H1 (cell line): Measurements from ENCODE around the gene RAB40C. TPM values are rescaled to one million over a fixed set of nuclear protein-coding genes. Genes with fewer than 3 reads are reported as not detected.

Source experiments
- CTCF ChIA-PET: fragments of 300-600 bp; sonication (Branson Sonifier 250); formaldehyde crosslinking; loops from one replicate; lab custom pipeline; 2021; ENCODE audit not compliant: partially characterized antibody; lab: Charles Lee
- POLR2A ChIA-PET: fragments of 300-600 bp; sonication (Branson Sonifier 250); formaldehyde crosslinking; loops from one replicate; lab custom pipeline; 2021; ENCODE audit warnings: inconsistent platforms; ENCODE audit not compliant: partially characterized antibody; lab: Charles Lee
- DNase-seq, 2 experiments: peaks; one replicate each; pipeline versions ENCODE4 v3.0.0 to v3.0.0-alpha.2; 2010 to 2022; ENCODE audit warnings: low spot score in 2 of 2, low read depth in 1 of 2, mixed read lengths in 1 of 2
- FAIRE-seq: peaks from 2 replicates; lab custom pipeline; 2011; peaks lifted over from hg19 to GRCh38; lab: Jason Lieb, UNC
- H2AFZ ChIP-seq: 2 replicates; pipeline ENCODE4 v1.8.1; 2012; ENCODE audit warnings: low read length, inconsistent platforms
- H2AK5ac ChIP-seq: 2 replicates; pipeline ENCODE4 v1.6.1; 2013; ENCODE audit warnings: low read depth, low read length
- H2BK120ac ChIP-seq: replicated peaks from 2 replicates; pipeline ENCODE3; 2013; ENCODE audit warnings: low read depth, low read length, inconsistent platforms
- H2BK12ac ChIP-seq: 2 replicates; pipeline ENCODE4 v1.6.1; 2013; ENCODE audit warnings: low read depth, low read length
- H2BK15ac ChIP-seq: 2 replicates; pipeline ENCODE4 v1.6.1; 2013; ENCODE audit warnings: low read length
- H2BK20ac ChIP-seq: 2 replicates; pipeline ENCODE4 v1.6.1; 2013; ENCODE audit warnings: low read length
- H2BK5ac ChIP-seq: 2 replicates; pipeline ENCODE4 v1.6.1; 2013; ENCODE audit warnings: low read depth, low read length
- H3K14ac ChIP-seq: 2 replicates; pipeline ENCODE4 v1.6.1; 2013; ENCODE audit warnings: inconsistent platforms; ENCODE audit not compliant: insufficient read length
- H3K18ac ChIP-seq: 2 replicates; pipeline ENCODE4 v1.6.1; 2013; ENCODE audit warnings: low read length; ENCODE audit errors: extremely low read depth
- H3K23ac ChIP-seq: 2 replicates; pipeline ENCODE4 v1.6.1; 2013; ENCODE audit warnings: inconsistent platforms; ENCODE audit not compliant: insufficient read length
- H3K23me2 ChIP-seq: 2 replicates; pipeline ENCODE4 v1.6.1; 2013; ENCODE audit warnings: low read depth, low read length
- H3K27ac ChIP-seq: 2 replicates; pipeline ENCODE4 v1.6.1; 2011; ENCODE audit warnings: low read depth, low read length, inconsistent platforms
- H3K27me3 ChIP-seq, 4 experiments: replicated peaks in 1 of 4; 1 replicate in 1 of 4; 2 replicates in 3 of 4; pipeline versions ENCODE4 v1.6.1 to v1.8.1; 2011 to 2013; ENCODE audit warnings: low read length in 3 of 4, mild to moderate bottlenecking in 3 of 4, inconsistent platforms in 2 of 4, mixed read lengths in 2 of 4, moderate library complexity in 1 of 4; ENCODE audit not compliant: control insufficient read depth in 3 of 4, insufficient read depth in 3 of 4; ENCODE audit errors: extremely low read depth in 1 of 4
- H3K36me3 ChIP-seq, 4 experiments: 2 replicates each; pipeline versions ENCODE4 v1.6.1 to v1.8.1; 2011 to 2013; ENCODE audit warnings: mild to moderate bottlenecking in 4 of 4, low read length in 3 of 4, moderate library complexity in 2 of 4, control low read depth in 1 of 4, inconsistent platforms in 1 of 4; ENCODE audit not compliant: insufficient read depth in 4 of 4, control insufficient read depth in 2 of 4
- H3K4ac ChIP-seq: replicated peaks from 2 replicates; pipeline ENCODE3; 2013; ENCODE audit warnings: low read length, low read depth, mixed read lengths, inconsistent platforms; ENCODE audit not compliant: insufficient read length
- H3K4me1 ChIP-seq, 4 experiments: replicated peaks in 1 of 4; 1 replicate in 1 of 4; 2 replicates in 3 of 4; pipeline versions ENCODE4 v1.6.1 to v1.8.1; 2011 to 2013; ENCODE audit warnings: low read length in 3 of 4, inconsistent platforms in 2 of 4, mixed read lengths in 1 of 4; ENCODE audit not compliant: insufficient read depth in 4 of 4, control insufficient read depth in 3 of 4
- H3K4me2 ChIP-seq, 2 experiments: 2 replicates each; pipeline versions ENCODE4 v1.6.1 to v1.8.1; 2011 to 2013; ENCODE audit warnings: low read depth in 2 of 2, low read length in 2 of 2, control low read depth in 1 of 2, inconsistent platforms in 1 of 2, mild to moderate bottlenecking in 1 of 2; ENCODE audit not compliant: insufficient read depth in 1 of 2
- H3K4me3 ChIP-seq, 4 experiments: fragments of 200-600, 300-600 bp in 1 of 4; sonication (generic), shearing (Covaris generic), sonication (Bioruptor Twin) in 1 of 4; 2 replicates each; pipeline versions ENCODE4 v1.5.1 to v1.8.1; 2011 to 2016; ENCODE audit warnings: low read length in 4 of 4, low read depth in 3 of 4, control low read depth in 2 of 4, inconsistent platforms in 2 of 4, mild to moderate bottlenecking in 2 of 4, mixed read lengths in 1 of 4, moderate library complexity in 1 of 4; ENCODE audit not compliant: insufficient read depth in 2 of 4; ENCODE audit errors: extremely low read depth in 1 of 4
- H3K56ac ChIP-seq: replicated peaks from 2 replicates; pipeline ENCODE3; 2013; ENCODE audit warnings: low read depth, mild to moderate bottlenecking, mixed read lengths, low read length, inconsistent platforms; ENCODE audit not compliant: insufficient read length
- H3K79me1 ChIP-seq: 2 replicates; pipeline ENCODE4 v1.6.1; 2013; ENCODE audit warnings: low read depth, low read length, control low read depth
- H3K79me2 ChIP-seq, 2 experiments: 2 replicates each; pipeline versions ENCODE4 v1.6.1 to v1.8.1; 2012 to 2013; ENCODE audit warnings: low read length in 2 of 2, mild to moderate bottlenecking in 2 of 2, inconsistent platforms in 1 of 2; ENCODE audit not compliant: insufficient read depth in 2 of 2, control insufficient read depth in 1 of 2
- H3K9ac ChIP-seq, 4 experiments: replicated peaks in 1 of 4; 1 replicate in 1 of 4; 2 replicates in 3 of 4; pipeline versions ENCODE4 v1.6.1 to v1.8.1; 2011 to 2013; ENCODE audit warnings: low read depth in 3 of 4, low read length in 3 of 4, control low read depth in 2 of 4, mild to moderate bottlenecking in 2 of 4, moderate library complexity in 2 of 4, inconsistent platforms in 1 of 4; ENCODE audit errors: extremely low read depth in 1 of 4
- H3K9me3 ChIP-seq, 2 experiments: 2 replicates each; pipeline versions ENCODE4 v1.6.1 to v1.8.1; 2012 to 2013; ENCODE audit warnings: mild to moderate bottlenecking in 2 of 2, moderate library complexity in 2 of 2, control low read depth in 1 of 2, inconsistent platforms in 1 of 2, low read depth in 1 of 2, low read length in 1 of 2, mixed read lengths in 1 of 2; ENCODE audit not compliant: insufficient read depth in 2 of 2
- H4K20me1 ChIP-seq, 2 experiments: replicated peaks in 1 of 2; 2 replicates each; pipeline versions ENCODE3 to v1.8.1; 2011 to 2013; ENCODE audit warnings: inconsistent platforms in 2 of 2, low read length in 2 of 2, mild to moderate bottlenecking in 1 of 2; ENCODE audit not compliant: insufficient read depth in 2 of 2, control insufficient read depth in 1 of 2
- H4K5ac ChIP-seq: 2 replicates; pipeline ENCODE4 v1.6.1; 2013; ENCODE audit warnings: low read length, low read depth, mixed read lengths, inconsistent platforms; ENCODE audit not compliant: insufficient read length
- H4K8ac ChIP-seq: 2 replicates; pipeline ENCODE4 v1.8.0; 2013; ENCODE audit warnings: mild to moderate bottlenecking, moderate library complexity, low read length, inconsistent platforms; ENCODE audit not compliant: insufficient read depth; ENCODE audit errors: extremely low read depth
- H4K91ac ChIP-seq: replicated peaks from 2 replicates; pipeline ENCODE3; 2013; ENCODE audit warnings: low read length, mixed read lengths, inconsistent platforms; ENCODE audit not compliant: insufficient read length
- BCL11A ChIP-seq, 2 experiments: IDR thresholded peaks; one replicate each; pipeline ENCODE4 v1.6.1; 2011; ENCODE audit warnings: low read depth in 2 of 2, low read length in 2 of 2, mild to moderate bottlenecking in 2 of 2
- CBX5 ChIP-seq: fragments of 300-800, 300-1000 bp; sonication (generic); IDR thresholded peaks from 2 replicates; pipeline ENCODE4 v1.7.1; 2016; ENCODE audit warnings: antibody characterized with exemption, low read length, low read depth
- HDAC2 ChIP-seq, 2 experiments: fragments of 300-600 bp in 1 of 2; sonication (generic) in 1 of 2; IDR thresholded peaks; 2 replicates each; pipeline ENCODE4 v1.6.1; 2011 to 2012; ENCODE audit warnings: low read depth in 2 of 2, low read length in 2 of 2, mild to moderate bottlenecking in 2 of 2, moderate library complexity in 2 of 2, borderline replicate concordance in 1 of 2, inconsistent platforms in 1 of 2
- KDM5A ChIP-seq: fragments of 200-600 bp; IDR thresholded peaks from 2 replicates; pipeline ENCODE4 v1.7.1; 2012; ENCODE audit warnings: mild to moderate bottlenecking, low read length, inconsistent platforms, mixed read lengths
- POLR2A ChIP-seq, 2 experiments: IDR thresholded peaks; 1 replicate in 1 of 2; 2 replicates in 1 of 2; pipeline ENCODE4 v1.6.1; 2011; ENCODE audit warnings: low read depth in 2 of 2, low read length in 2 of 2, mild to moderate bottlenecking in 2 of 2; ENCODE audit errors: control extremely low read depth in 1 of 2
- POLR2AphosphoS5 ChIP-seq: IDR thresholded peaks from 2 replicates; pipeline ENCODE4 v1.6.1; 2011; ENCODE audit warnings: low read depth, low read length
- RBBP5 ChIP-seq: IDR thresholded peaks from 2 replicates; pipeline ENCODE4 v1.7.1; 2012; ENCODE audit warnings: low read depth, mild to moderate bottlenecking, inconsistent platforms, low read length, moderate library complexity, borderline replicate concordance
- RNF2 ChIP-seq: fragments of 200-900, 300-1000 bp; sonication (generic); IDR thresholded peaks from 2 replicates; pipeline ENCODE4 v1.7.1; 2016; ENCODE audit warnings: borderline replicate concordance, low read depth, mild to moderate bottlenecking, antibody characterized with exemption, low read length; ENCODE audit not compliant: poor library complexity, severe bottlenecking; ENCODE audit errors: missing control alignments
- SP2 ChIP-seq: IDR thresholded peaks from 2 replicates; pipeline ENCODE4 v1.6.1; 2012; ENCODE audit warnings: mild to moderate bottlenecking, low read length, inconsistent platforms
- SP4 ChIP-seq: IDR thresholded peaks from 2 replicates; pipeline ENCODE4 v1.6.1; 2012; ENCODE audit warnings: low read length, inconsistent platforms
- TAF1 ChIP-seq: IDR thresholded peaks from 2 replicates; pipeline ENCODE4 v1.6.1; 2011; ENCODE audit warnings: mild to moderate bottlenecking, low read depth, low read length
- TEAD4 ChIP-seq: IDR thresholded peaks from 2 replicates; pipeline ENCODE4 v1.6.1; 2012; ENCODE audit warnings: low read depth, low read length, inconsistent platforms, mixed read lengths
- USF2 ChIP-seq: IDR thresholded peaks from 2 replicates; pipeline ENCODE4 v1.6.1; 2011; ENCODE audit warnings: low read length, improper control_type of control experiment
- WGBS, 2 experiments: shearing (Covaris generic) in 1 of 2; methylation state at CpG; one replicate each; pipeline versions ENCODE4 v1.1.6 to v1.1.7; 2013 to 2015; ENCODE audit warnings: low lambda C conversion rate in 2 of 2, mixed read lengths in 2 of 2, inconsistent platforms in 1 of 2, low coverage in 1 of 2, missing lambda C conversion rate in 1 of 2; ENCODE audit not compliant: insufficient replicate concordance in 2 of 2, insufficient coverage in 1 of 2, insufficient read length in 1 of 2; ENCODE audit errors: extremely low coverage in 1 of 2, missing lambda C conversion rate in 1 of 2; 5-methylcytosine and 5-hydroxymethylcytosine counted together
- polyA plus RNA-seq, 7 experiments: library from polyadenylated mRNA; depleted of rRNA in 3 of 7; stranded (reverse) in 5 of 7; unstranded in 2 of 7; fragments of >200 nt in 5 of 7; fragments of 200-250 nt in 2 of 7; gene quantifications; 1 replicate in 5 of 7; 2 replicates in 1 of 7; 4 replicates in 1 of 7; pipeline versions ENCODE4 v1.2.1 to v1.2.3, GENCODE V29; 2011 to 2013; ENCODE audit warnings: missing spikeins in 2 of 7, mixed read lengths in 2 of 7
- total RNA-seq: library from RNA; stranded (reverse); fragmentation: NEBNext Ultra II Directional; extraction: Animal tissue kit (Norgen Biotek cat#: 25700); gene quantifications from 2 replicates; pipeline ENCODE4 v1.2.1, GENCODE V29; 2021

Gene RAB40C
- total and polyA plus RNA-seq, 2 of the 8 experiments (the other 6 are each of a cell fraction or from before 2014, with no cell fraction given): 13.9 to 15.6 TPM

DNA sequence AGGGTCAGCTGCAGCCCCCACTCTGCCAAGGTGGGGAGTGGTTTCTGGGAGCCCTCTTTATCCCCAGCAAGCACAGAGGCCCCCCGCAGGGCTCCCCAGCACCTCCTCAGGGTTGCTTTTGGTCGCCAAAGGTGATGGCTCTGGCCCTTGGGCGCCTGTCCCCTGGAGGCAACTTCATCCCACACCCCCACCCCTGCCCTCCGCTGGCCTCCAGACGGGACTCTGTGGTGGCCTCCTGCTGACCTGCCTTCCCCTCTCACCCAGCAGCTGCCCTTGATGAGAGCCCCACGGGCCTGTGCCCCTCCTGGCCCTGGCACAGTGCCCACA, 70.2 kb downstream of the RAB40C start:
- peak overlapping the region in 1 of 2 experiments; percentile 36; a peak in 1 of 4 replicates for H3K4me2 ChIP-seq
- H2AFZ ChIP-seq: no peak overlapping the region; the same call in 1 of the 2 replicates
- no peaks in the 10 kb centered on the region for H3K9me3 ChIP-seq
- H3K27ac ChIP-seq: no peak overlapping the region
- no peaks in the 10 kb centered on the region for H3K23me2 ChIP-seq
- WGBS, 2 experiments: 67% methylated on average over 2 of the region's 6 CpGs; no CpG with 5 or more reads in 1 of the 2 experiments
- 0 out of 2 replicates have a peak overlapping the region, but pooled peaks have one; percentile 41 for H2BK5ac ChIP-seq
- H3K9ac ChIP-seq: no peak overlapping the region
- H3K18ac ChIP-seq: no peak overlapping the region
- no peaks in the 10 kb centered on the region for H3K79me2 ChIP-seq
- H2BK20ac ChIP-seq: no peak overlapping the region
- H3K4me1 ChIP-seq: peaks cover 0 to 8% (median 1%) of the 10 kb centered on the region in 4 experiments; a peak in 4 of 7 replicates
- H2AK5ac ChIP-seq: no peak overlapping the region
- ChIA-PET POLR2A (interaction anchor here (0.7 to 17.4 kb wide), 7 partner anchors 10 to 73 kb away, joined by 3 to 214 read pairs (median 6); partner anchors contain the start of genes JMJD8, RHBDL1, STUB1 and WDR90), CTCF (interaction anchor here (0.6 to 11.3 kb wide), 14 partner anchors 9 to 85 kb away, joined by 3 to 104 read pairs (median 5); partner anchors contain the start of genes METTL26, RHBDL1 and WDR90)
- FAIRE-seq (no peak), DNase-seq (no peak)
- H2BK15ac ChIP-seq: peak overlapping the region; percentile 81; the same call in 1 of the 2 replicates
- H3K27me3 ChIP-seq: no peaks in the 10 kb centered on the region
- H2BK120ac ChIP-seq: no peak overlapping the region
- H3K79me1 ChIP-seq: no peaks in the 10 kb centered on the region
- H3K23ac ChIP-seq: no peak overlapping the region
- no peak overlapping the region for H3K14ac ChIP-seq
- no peak overlapping the region for H3K4me3 ChIP-seq
- no peak overlapping the region for H4K5ac ChIP-seq
- H4K20me1 ChIP-seq: no peaks in the 10 kb centered on the region
- H2BK12ac ChIP-seq: no peak overlapping the region
- H4K8ac ChIP-seq: peak overlapping the region; percentile 85
- no peak overlapping the region for H3K4ac ChIP-seq
- peaks cover 0 to 31% (median 1%) of the 10 kb centered on the region in 4 experiments; a peak in 3 of 8 replicates for H3K36me3 ChIP-seq
- H4K91ac ChIP-seq: no peak overlapping the region
- H3K56ac ChIP-seq: no peak overlapping the region
- TF ChIP-seq SP2: no peak
- no peak for TF ChIP-seq HDAC2 (IDR thresholded peaks at IDR 0.05; ENCODE audit: borderline replicate concordance in 1 of 2, low read depth in 2 of 2, low read length in 2 of 2)
- no peak for TF ChIP-seq TAF1
- TF ChIP-seq USF2: no peak
- TF ChIP-seq POLR2A (IDR thresholded peaks at IDR 0.05; ENCODE audit: control extremely low read depth in 1 of 2, low read depth in 2 of 2, low read length in 2 of 2): no peak
- TF ChIP-seq RNF2: no peak
- TF ChIP-seq SP4: no peak
- TF ChIP-seq RBBP5: no peak
- no peak for TF ChIP-seq CBX5
- TF ChIP-seq KDM5A: no peak
- no peak for TF ChIP-seq POLR2AphosphoS5
- no peak for TF ChIP-seq TEAD4
- TF ChIP-seq BCL11A (IDR thresholded peaks at IDR 0.05; ENCODE audit: low read depth in 2 of 2, low read length in 2 of 2): no peak
